SU-DHL-6 (cell line): ENCODE measurements around the gene UBE3C.

Experiments
- EZH2phosphoT487 ChIP-seq: fragments of 200-600 bp; sonication (generic), shearing (Covaris generic); conservative IDR thresholded peaks from 2 replicates; pipeline ENCODE4 v1.6.1; 2018; ENCODE audit warnings: mild to moderate bottlenecking, antibody characterized with exemption, low read length, moderate library complexity, mixed read lengths
- TF ChIP-seq, protein P1 (sequence below): fragments of 200-600 bp; sonication (generic); IDR thresholded peaks from one replicate; pipeline ENCODE4 v1.5.1; 2017; ENCODE audit warnings: antibody characterized with exemption, mild to moderate bottlenecking, low read length, moderate library complexity; ENCODE audit not compliant: insufficient read depth, poor library complexity, severe bottlenecking

- TF ChIP-seq, protein P1, sequence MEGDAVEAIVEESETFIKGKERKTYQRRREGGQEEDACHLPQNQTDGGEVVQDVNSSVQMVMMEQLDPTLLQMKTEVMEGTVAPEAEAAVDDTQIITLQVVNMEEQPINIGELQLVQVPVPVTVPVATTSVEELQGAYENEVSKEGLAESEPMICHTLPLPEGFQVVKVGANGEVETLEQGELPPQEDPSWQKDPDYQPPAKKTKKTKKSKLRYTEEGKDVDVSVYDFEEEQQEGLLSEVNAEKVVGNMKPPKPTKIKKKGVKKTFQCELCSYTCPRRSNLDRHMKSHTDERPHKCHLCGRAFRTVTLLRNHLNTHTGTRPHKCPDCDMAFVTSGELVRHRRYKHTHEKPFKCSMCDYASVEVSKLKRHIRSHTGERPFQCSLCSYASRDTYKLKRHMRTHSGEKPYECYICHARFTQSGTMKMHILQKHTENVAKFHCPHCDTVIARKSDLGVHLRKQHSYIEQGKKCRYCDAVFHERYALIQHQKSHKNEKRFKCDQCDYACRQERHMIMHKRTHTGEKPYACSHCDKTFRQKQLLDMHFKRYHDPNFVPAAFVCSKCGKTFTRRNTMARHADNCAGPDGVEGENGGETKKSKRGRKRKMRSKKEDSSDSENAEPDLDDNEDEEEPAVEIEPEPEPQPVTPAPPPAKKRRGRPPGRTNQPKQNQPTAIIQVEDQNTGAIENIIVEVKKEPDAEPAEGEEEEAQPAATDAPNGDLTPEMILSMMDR: no peak
- TF ChIP-seq EZH2phosphoT487: no peak
These were observed 106.0 kb downstream of the UBE3C start for GRCh38 chr7:157244516-157245294.
